Lung (tissue), 12 donors: Measurements from ENCODE around the gene NIPA2. TPM values are rescaled to one million over a fixed set of nuclear protein-coding genes. Genes with fewer than 3 reads are reported as not detected.

Experiments used
- ATAC-seq: fragments of 200-7000 bp; cut with Tn5 transposase; one replicate; pipeline ENCODE4 v1.9.1; 2020; ENCODE audit warnings: moderate number of reproducible peaks; ENCODE audit not compliant: insufficient read depth, low FRiP score
- DNase-seq, 3 donors: peaks; one replicate each; pipeline ENCODE4 v3.0.0-alpha.2; 2013 to 2017
- H3K27ac ChIP-seq, 2 donors: one replicate each; pipeline ENCODE4 v1.5.1; 2013; ENCODE audit warnings: mild to moderate bottlenecking in 2 of 2, moderate library complexity in 2 of 2, control low read depth in 1 of 2, inconsistent platforms in 1 of 2, low read depth in 1 of 2, low read length in 1 of 2
- H3K27me3 ChIP-seq, 3 donors: one replicate each; pipeline ENCODE4 v1.5.1; 2013; ENCODE audit warnings: low read length in 2 of 3; ENCODE audit not compliant: control insufficient read depth in 3 of 3, insufficient read depth in 3 of 3
- H3K36me3 ChIP-seq, 4 donors: one replicate each; pipeline ENCODE4 v1.5.1; 2013; ENCODE audit warnings: low read length in 4 of 4, mild to moderate bottlenecking in 1 of 4, moderate library complexity in 1 of 4; ENCODE audit not compliant: control insufficient read depth in 4 of 4, insufficient read depth in 4 of 4
- H3K4me1 ChIP-seq, 5 donors: one replicate each; pipeline ENCODE4 v1.5.1; 2013; ENCODE audit warnings: low read length in 5 of 5, mild to moderate bottlenecking in 2 of 5, moderate library complexity in 1 of 5; ENCODE audit not compliant: control insufficient read depth in 5 of 5, insufficient read depth in 5 of 5
- H3K4me3 ChIP-seq: one replicate; pipeline ENCODE4 v1.5.1; 2013; ENCODE audit warnings: mild to moderate bottlenecking, control low read depth, moderate library complexity
- H3K9ac ChIP-seq, 2 donors: one replicate each; pipeline ENCODE4 v1.5.1; 2013; ENCODE audit warnings: low read length in 2 of 2, control low read depth in 1 of 2; ENCODE audit not compliant: insufficient read depth in 1 of 2
- H3K9me3 ChIP-seq, 4 donors: one replicate each; pipeline ENCODE4 v1.5.1; 2013; ENCODE audit warnings: low read length in 3 of 4, mild to moderate bottlenecking in 1 of 4, moderate library complexity in 1 of 4; ENCODE audit not compliant: control insufficient read depth in 4 of 4, insufficient read depth in 3 of 4
- WGBS, 2 donors: extraction: QIAGEN DNeasy Blood & Tissue Kit; methylation state at CpG; one replicate each; pipeline ENCODE4 v1.1.7; 2013; 5-methylcytosine and 5-hydroxymethylcytosine counted together
- polyA plus RNA-seq, 2 donors: library from polyadenylated mRNA; stranded (reverse); fragments of 200-250 nt; gene quantifications; one replicate each; pipeline ENCODE4 v1.2.1, GENCODE V29; 2013
- total RNA-seq, 2 donors: library from RNA; depleted of rRNA in 1 of 2; stranded (reverse); fragments of >200 nt in 1 of 2; gene quantifications; one replicate each; pipeline ENCODE4 v1.2.1, GENCODE V29; 2014 to 2021
- TF ChIP-seq, protein P1 (sequence below): IDR thresholded peaks from 2 replicates; pipeline ENCODE4 v1.5.1; 2012; ENCODE audit warnings: mild to moderate bottlenecking; ENCODE audit errors: control extremely low read depth, extremely low read depth
- donor health status: control.
- donor health status: control.
- donor health status: Bipolar disorder and iron deficiency.
- donor health status: healthy.
- donor health status: DM: yes; HTN: yes; CAD: no.

The NIPA2 gene
- total and polyA plus RNA-seq, 4 donors, result 12.5 to 53.7 (median 42.5) TPM

DNA sequence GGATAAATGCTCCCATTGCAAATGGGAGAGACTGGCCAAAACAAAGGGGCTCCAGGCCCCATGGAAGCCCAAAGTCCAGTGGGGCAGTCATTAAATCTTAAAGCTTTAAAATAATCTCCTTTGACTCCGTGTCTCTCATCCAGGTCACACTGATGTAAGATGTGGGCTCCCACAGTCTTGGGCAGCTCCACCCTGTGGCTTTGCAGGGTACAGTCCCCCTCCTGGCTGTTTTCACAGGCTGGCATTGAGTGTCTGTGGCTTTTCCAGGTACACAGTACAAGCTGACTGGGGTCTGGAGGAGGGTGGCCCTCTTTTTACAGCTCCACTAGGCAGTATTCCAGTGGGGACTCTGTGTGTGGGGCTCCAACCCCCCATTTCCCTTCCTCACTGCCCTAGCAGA is 45.9 kb downstream of the NIPA2 start:
- ATAC-seq (no peak), DNase-seq (no peak)
- H3K4me3 ChIP-seq, result no peak overlapping the region
- H3K4me1 ChIP-seq, result no peaks in the 10 kb centered on the region
- TF ChIP-seq, protein P1, sequence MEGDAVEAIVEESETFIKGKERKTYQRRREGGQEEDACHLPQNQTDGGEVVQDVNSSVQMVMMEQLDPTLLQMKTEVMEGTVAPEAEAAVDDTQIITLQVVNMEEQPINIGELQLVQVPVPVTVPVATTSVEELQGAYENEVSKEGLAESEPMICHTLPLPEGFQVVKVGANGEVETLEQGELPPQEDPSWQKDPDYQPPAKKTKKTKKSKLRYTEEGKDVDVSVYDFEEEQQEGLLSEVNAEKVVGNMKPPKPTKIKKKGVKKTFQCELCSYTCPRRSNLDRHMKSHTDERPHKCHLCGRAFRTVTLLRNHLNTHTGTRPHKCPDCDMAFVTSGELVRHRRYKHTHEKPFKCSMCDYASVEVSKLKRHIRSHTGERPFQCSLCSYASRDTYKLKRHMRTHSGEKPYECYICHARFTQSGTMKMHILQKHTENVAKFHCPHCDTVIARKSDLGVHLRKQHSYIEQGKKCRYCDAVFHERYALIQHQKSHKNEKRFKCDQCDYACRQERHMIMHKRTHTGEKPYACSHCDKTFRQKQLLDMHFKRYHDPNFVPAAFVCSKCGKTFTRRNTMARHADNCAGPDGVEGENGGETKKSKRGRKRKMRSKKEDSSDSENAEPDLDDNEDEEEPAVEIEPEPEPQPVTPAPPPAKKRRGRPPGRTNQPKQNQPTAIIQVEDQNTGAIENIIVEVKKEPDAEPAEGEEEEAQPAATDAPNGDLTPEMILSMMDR, result no peak
- H3K9me3 ChIP-seq, result no peaks in the 10 kb centered on the region
- WGBS, 2 donors, result 71 to 80% methylated on average over 1 of the region's 1 CpG
- peaks cover 14 to 35% (median 26%) of the 10 kb centered on the region in 4 donors for H3K36me3 ChIP-seq
- no peak overlapping the region for H3K27ac ChIP-seq
- no peak overlapping the region for H3K9ac ChIP-seq
- H3K27me3 ChIP-seq, result no peaks in the 10 kb centered on the region

DNA sequence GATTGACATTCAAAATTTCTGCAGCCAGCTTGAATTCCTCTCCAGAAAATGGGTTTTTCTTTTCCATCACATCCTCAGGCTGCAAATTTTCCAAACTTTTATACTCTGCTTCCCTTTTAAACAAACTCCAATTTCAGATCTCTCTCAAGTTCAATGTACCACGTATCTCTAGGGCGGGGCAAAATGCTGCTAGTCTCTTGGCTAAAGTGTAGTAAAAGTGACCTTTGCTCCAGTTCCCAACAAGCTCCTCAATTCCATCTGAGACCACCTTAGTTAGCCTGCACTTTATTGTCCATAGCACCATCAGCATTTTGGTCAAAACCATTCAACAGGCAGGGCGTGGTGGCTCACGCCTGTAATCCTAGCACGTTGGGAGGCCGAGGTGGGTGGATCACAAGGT is 46.7 kb downstream of the NIPA2 start:
- no peaks in the 10 kb centered on the region for H3K9me3 ChIP-seq
- peaks cover 13 to 30% (median 25%) of the 10 kb centered on the region in 4 donors for H3K36me3 ChIP-seq
- DNase-seq, result no peak
- no peaks in the 10 kb centered on the region for H3K27me3 ChIP-seq
- ATAC-seq, result no peak
- TF ChIP-seq, protein P1, result no peak
- no peak overlapping the region for H3K4me3 ChIP-seq
- no peak overlapping the region for H3K27ac ChIP-seq
- 96% methylated on average over 6 of the region's 6 CpGs for WGBS, 2 donors
- H3K9ac ChIP-seq, result no peak overlapping the region
- H3K4me1 ChIP-seq, result no peaks in the 10 kb centered on the region

- no peak overlapping the region for H3K4me3 ChIP-seq
- DNase-seq (no peak), ATAC-seq (no peak)
- H3K36me3 ChIP-seq, result peaks cover 14 to 28% (median 24%) of the 10 kb centered on the region in 4 donors
- no peaks in the 10 kb centered on the region for H3K4me1 ChIP-seq
- TF ChIP-seq, protein P1, result no peak
- H3K9me3 ChIP-seq, result no peaks in the 10 kb centered on the region
- WGBS, 2 donors, result 83 to 85% methylated on average over 14 of the region's 14 CpGs
- no peak overlapping the region for H3K9ac ChIP-seq
- no peaks in the 10 kb centered on the region for H3K27me3 ChIP-seq
- H3K27ac ChIP-seq, result no peak overlapping the region
Observed at GRCh38 chr15:22887157-22887951, 48.9 kb downstream of the NIPA2 start.
